COLO668 (cell line): ENCODE measurements around the gene C13orf46.
A peak's percentile ranks its signal among the peaks of the same experiment; 100 is the strongest.
"Not testable (repeated sequence)": the region's sequence is repeated elsewhere in the genome, so short reads cannot be mapped to it uniquely, and the experiment has no call there.

Experiments
- DNase-seq: peaks from one replicate; lab custom pipeline; 2025; ENCODE audit not compliant: unreplicated experiment; lab: John Stamatoyannopoulos, UW

C13orf46 gene

GRCh38 chr13:113913408-113913807, 60.5 kb downstream of the C13orf46 start:
- DNase-seq = not testable (repeated sequence)

- DNase-seq = no peak
Observed at GRCh38 chr13:113912596-113912995, 61.3 kb downstream of the C13orf46 start.

GRCh38 chr13:113907635-113908617, 66.0 kb downstream of the C13orf46 start:
- DNase-seq = peak; percentile 98

GRCh38 chr13:113906571-113906970, 67.3 kb downstream of the C13orf46 start:
- peak; percentile 52 for DNase-seq

- no peak for DNase-seq
Observed at GRCh38 chr13:113905942-113906341, 67.9 kb downstream of the C13orf46 start.

- no peak for DNase-seq
Observed at GRCh38 chr13:113905018-113905417, 68.9 kb downstream of the C13orf46 start.

GRCh38 chr13:113904411-113904810, 69.5 kb downstream of the C13orf46 start:
- peak; percentile 64 for DNase-seq

GRCh38 chr13:113903912-113904311, 70.0 kb downstream of the C13orf46 start:
- no peak for DNase-seq
